Stromal cell of bone marrow (primary cell): ENCODE results near the gene ZC3H12C.
"Not testable (repeated sequence)": the region's sequence is repeated elsewhere in the genome, so short reads cannot be mapped to it uniquely, and the experiment has no call there.

Experiments used
- DNase-seq: peaks from one replicate; pipeline ENCODE4 v3.0.0-alpha.2; 2012; ENCODE audit warnings: low read depth

The ZC3H12C gene

GRCh38 chr11:110185121-110185591 is 92.0 kb downstream of the ZC3H12C start:
- DNase-seq: no peak

GRCh38 chr11:110185599-110185998 is 92.4 kb downstream of the ZC3H12C start:
- DNase-seq: no peak

GRCh38 chr11:110186456-110186855 is 93.3 kb downstream of the ZC3H12C start:
- no peak for DNase-seq

- no peak for DNase-seq
Observed at GRCh38 chr11:110186867-110187266, 93.7 kb downstream of the ZC3H12C start.

- DNase-seq: no peak
Observed at GRCh38 chr11:110187731-110188130, 94.5 kb downstream of the ZC3H12C start.

GRCh38 chr11:110190885-110191284 is 97.7 kb downstream of the ZC3H12C start:
- no peak for DNase-seq

GRCh38 chr11:110192604-110193282 is 99.6 kb downstream of the ZC3H12C start:
- DNase-seq: not testable (repeated sequence)

- peak; percentile 37 for DNase-seq
Observed at GRCh38 chr11:110194211-110194766, 101.1 kb downstream of the ZC3H12C start.

GRCh38 chr11:110196241-110196754 is 103.1 kb downstream of the ZC3H12C start:
- DNase-seq: no peak

GRCh38 chr11:110196884-110197420 is 103.8 kb downstream of the ZC3H12C start:
- DNase-seq: no peak

- no peak for DNase-seq
Observed at GRCh38 chr11:110198031-110198729, 105.0 kb downstream of the ZC3H12C start.

- DNase-seq: no peak
Observed at GRCh38 chr11:110199184-110199981, 106.2 kb downstream of the ZC3H12C start.

GRCh38 chr11:110200241-110200640 is 107.0 kb downstream of the ZC3H12C start:
- no peak for DNase-seq

- DNase-seq: no peak
Observed at GRCh38 chr11:110200836-110201235, 107.6 kb downstream of the ZC3H12C start.

GRCh38 chr11:110207123-110207522 is 113.9 kb downstream of the ZC3H12C start:
- no peak for DNase-seq

- DNase-seq: not testable (repeated sequence)
Observed at GRCh38 chr11:110208678-110209312, 115.6 kb downstream of the ZC3H12C start.

GRCh38 chr11:110209313-110209694 is 116.1 kb downstream of the ZC3H12C start:
- not testable (repeated sequence) for DNase-seq

GRCh38 chr11:110217223-110217877 is 124.2 kb downstream of the ZC3H12C start:
- DNase-seq: no peak

GRCh38 chr11:110217936-110218335 is 124.7 kb downstream of the ZC3H12C start:
- DNase-seq: no peak

- DNase-seq: no peak
Observed at GRCh38 chr11:110219006-110219785, 126.0 kb downstream of the ZC3H12C start.
